GM12878 (cell line): ENCODE data around the gene P3H1. TPM values are rescaled to one million over a fixed set of nuclear protein-coding genes. Genes with fewer than 3 reads are reported as not detected.

Experiments used
- ATAC-seq: fragments of 200-7000 bp; cut with Tn5 transposase; 3 replicates; pipeline ENCODE4 v1.9.1; 2020; ENCODE audit warnings: mild to moderate bottlenecking, moderate library complexity
- BruUV-seq: library from RNA; stranded (reverse); fragments of 400-500 nt; replicated peaks from 2 replicates; lab custom pipeline; 2021; lab: Mats Ljungman, UMichigan
- CTCF ChIA-PET: fragments of 300-600 bp; sonication (Branson Sonifier 250); formaldehyde crosslinking; extraction: SDS; loops from one replicate; lab custom pipeline; 2021; ENCODE audit warnings: inconsistent platforms; lab: Yijun Ruan, JAX
- POLR2A ChIA-PET: fragments of 350-600 bp; formaldehyde crosslinking; extraction: SDS; loops from one replicate; lab custom pipeline; 2021; ENCODE audit warnings: inconsistent platforms; lab: Charles Lee
- RAD21 ChIA-PET: fragments of 300-600 bp; sonication (Branson Sonifier 250); formaldehyde crosslinking; loops from one replicate; lab custom pipeline; 2023; ENCODE audit warnings: antibody characterized with exemption; ENCODE audit not compliant: unreplicated experiment; lab: Charles Lee
- SMC1A ChIA-PET: fragments of 300-600 bp; sonication (Branson Sonifier 250); formaldehyde crosslinking; loops from one replicate; lab custom pipeline; 2023; ENCODE audit not compliant: unreplicated experiment, uncharacterized antibody; lab: Charles Lee
- DNase-seq: peaks from one replicate; pipeline ENCODE4 v3.0.0-alpha.2; 2011; ENCODE audit warnings: low read depth, low spot score
- FAIRE-seq: peaks from 3 replicates; lab custom pipeline; 2011; peaks lifted over from hg19 to GRCh38; lab: Jason Lieb, UNC
- H2AFZ ChIP-seq: 2 replicates; pipeline ENCODE4 v1.6.0; 2011; ENCODE audit warnings: low read depth, low read length, control low read depth; ENCODE audit not compliant: control insufficient read depth
- H3K27ac ChIP-seq: 2 replicates; pipeline ENCODE4 v1.5.1; 2011; ENCODE audit warnings: control low read depth; ENCODE audit not compliant: control insufficient read depth, insufficient read depth
- H3K27me3 ChIP-seq, 2 experiments: replicated peaks in 1 of 2; 2 replicates each; pipeline versions ENCODE4 v1.6.0 to v1.6.1; 2011; ENCODE audit warnings: low read length in 1 of 2; ENCODE audit not compliant: control insufficient read depth in 2 of 2, insufficient read depth in 2 of 2
- H3K36me3 ChIP-seq, 2 experiments: 2 replicates each; pipeline ENCODE4 v1.5.1; 2011; ENCODE audit warnings: low read length in 1 of 2; ENCODE audit not compliant: control insufficient read depth in 2 of 2, insufficient read depth in 2 of 2
- H3K4me1 ChIP-seq: 2 replicates; pipeline ENCODE4 v1.6.1; 2011; ENCODE audit warnings: mild to moderate bottlenecking, low read length, moderate library complexity, mixed read lengths; ENCODE audit not compliant: control insufficient read depth, insufficient read depth
- H3K4me2 ChIP-seq: 2 replicates; pipeline ENCODE4 v1.6.0; 2011; ENCODE audit warnings: control low read depth; ENCODE audit not compliant: control insufficient read depth, insufficient read depth
- H3K4me3 ChIP-seq: fragments of 200-600 bp; sonication (generic); 2 replicates; pipeline ENCODE4 v1.5.1; 2016
- H3K79me2 ChIP-seq: 2 replicates; pipeline ENCODE4 v1.6.0; 2011; ENCODE audit warnings: low read length; ENCODE audit not compliant: control insufficient read depth, insufficient read depth
- H3K9ac ChIP-seq: 2 replicates; pipeline ENCODE4 v1.8.0; 2011; ENCODE audit warnings: low read length, control low read depth, mixed read lengths; ENCODE audit not compliant: control insufficient read depth, insufficient read depth
- H3K9me3 ChIP-seq: replicated peaks from 3 replicates; pipeline ENCODE4 v1.5.1; 2011; ENCODE audit warnings: mild to moderate bottlenecking, low read length; ENCODE audit not compliant: control insufficient read depth, insufficient read depth
- H4K20me1 ChIP-seq: 2 replicates; pipeline ENCODE4 v1.6.0; 2011; ENCODE audit not compliant: control insufficient read depth, insufficient read depth
- BACH1 ChIP-seq: fragments of 450-650 bp; IDR thresholded peaks from 2 replicates; pipeline ENCODE4 v1.6.1; 2017; ENCODE audit warnings: mild to moderate bottlenecking, borderline replicate concordance
- BMI1 ChIP-seq: fragments of 450-650 bp; IDR thresholded peaks from 2 replicates; pipeline ENCODE4 v1.6.1; 2016; ENCODE audit warnings: mild to moderate bottlenecking, moderate library complexity, borderline replicate concordance
- CREB1 ChIP-seq: IDR thresholded peaks from 2 replicates; pipeline ENCODE4 v1.6.1; 2012; ENCODE audit warnings: low read depth, mild to moderate bottlenecking, inconsistent platforms
- EP300 ChIP-seq, 2 experiments: fragments of 150-350 bp in 1 of 2; IDR thresholded peaks; 2 replicates each; pipeline ENCODE4 v1.6.1; 2011 to 2012; ENCODE audit warnings: low read depth in 2 of 2, low read length in 2 of 2, borderline replicate concordance in 1 of 2, improper control_type of control experiment in 1 of 2, inconsistent platforms in 1 of 2; ENCODE audit not compliant: control insufficient read depth in 1 of 2
- MAX ChIP-seq: IDR thresholded peaks from 2 replicates; pipeline ENCODE4 v1.6.1; 2012; ENCODE audit warnings: low read depth, low read length, improper control_type of control experiment
- NR2C2 ChIP-seq: IDR thresholded peaks from 2 replicates; pipeline ENCODE4 v1.6.1; 2011; ENCODE audit warnings: borderline replicate concordance, low read depth; ENCODE audit not compliant: control insufficient read depth, insufficient read length
- PKNOX1 ChIP-seq: fragments of 450-650 bp; IDR thresholded peaks from 2 replicates; pipeline ENCODE4 v1.6.1; 2016; ENCODE audit warnings: mild to moderate bottlenecking
- SIX5 ChIP-seq: IDR thresholded peaks from 2 replicates; pipeline ENCODE4 v1.6.1; 2011; ENCODE audit warnings: mild to moderate bottlenecking, low read depth, low read length, moderate library complexity; ENCODE audit not compliant: severe bottlenecking
- SPI1 ChIP-seq: IDR thresholded peaks from 2 replicates; pipeline ENCODE4 v1.6.1; 2011; ENCODE audit warnings: low read depth, mild to moderate bottlenecking, low read length, moderate library complexity, borderline replicate concordance; ENCODE audit not compliant: insufficient read depth
- TCF12 ChIP-seq: IDR thresholded peaks from 2 replicates; pipeline ENCODE4 v1.6.1; 2011; ENCODE audit warnings: low read depth, mild to moderate bottlenecking, low read length
- ZBTB4 ChIP-seq: fragments of 450-650 bp; formaldehyde crosslinking; IDR thresholded peaks from 2 replicates; pipeline ENCODE4 v1.4.0; 2022; ENCODE audit warnings: mild to moderate bottlenecking, moderate library complexity
- ZNF384 ChIP-seq: IDR thresholded peaks from 2 replicates; pipeline ENCODE4 v1.6.1; 2012; ENCODE audit warnings: low read depth, mild to moderate bottlenecking, low read length, improper control_type of control experiment, borderline replicate concordance
- WGBS: methylation state at CpG from one replicate; pipeline ENCODE4 v1.1.6; 2016; ENCODE audit warnings: low lambda C conversion rate; ENCODE audit not compliant: insufficient replicate concordance, insufficient coverage; ENCODE audit errors: missing lambda C conversion rate; 5-methylcytosine and 5-hydroxymethylcytosine counted together
- in situ Hi-C: fragments of 300-500 bp; cut with MboI; formaldehyde crosslinking; loops from 9 replicates; pipeline ENCODE4 v1.14.3; 2018; ENCODE audit warnings: mixed read lengths
- intact Hi-C: fragments of 100-400 bp; cut with micrococcal nuclease; formaldehyde crosslinking; loops from one replicate; pipeline ENCODE4 v1.14.2; 2022; ENCODE audit not compliant: unreplicated experiment
- polyA plus RNA-seq, 11 experiments: library from polyadenylated mRNA; depleted of rRNA in 4 of 11; unstranded in 6 of 11; stranded (reverse) in 5 of 11; fragments of >200 nt; fragmentation: Nextera tagmentation in 4 of 11; fragmentation: Illumina TruSeq in 1 of 11; extraction: Ambion mirVana in 4 of 11; extraction: Trizol in 1 of 11; gene quantifications; 1 replicate in 1 of 11; 2 replicates in 10 of 11; pipeline versions ENCODE4 v1.2.1 to v1.2.3, GENCODE V29; 2011 to 2016; ENCODE audit warnings: inconsistent platforms in 2 of 11, missing spikeins in 2 of 11, low read depth in 1 of 11
- total RNA-seq, 4 experiments: library from RNA; depleted of rRNA in 3 of 4; stranded (reverse); fragments of >200 nt in 3 of 4; fragmentation: Illumina TruSeq in 1 of 4; extraction: Trizol in 1 of 4; gene quantifications; 2 replicates each; pipeline versions ENCODE4 v1.2.1 to v1.2.3, GENCODE V29; 2013 to 2021

The P3H1 gene
- total and polyA plus RNA-seq, 10 of the 15 experiments (the other 5 are each of a cell fraction or from before 2014, with no cell fraction given) = 0.72 to 42.4 (median 26.0) TPM

GRCh38 chr1:42735477-42736105 lies 31.2 kb downstream of the P3H1 start:
- H3K4me1 ChIP-seq = peaks cover 11% of the 10 kb centered on the region
- in situ Hi-C loops = loop anchor here (10.0 kb wide), 1 partner anchor 141 kb away; no protein-coding TSS in a partner anchor
- ATAC-seq = no peak
- H4K20me1 ChIP-seq = no peaks in the 10 kb centered on the region
- POLR2A ChIA-PET = no interaction called here
- no peaks in the 10 kb centered on the region for H3K79me2 ChIP-seq
- no peak overlapping the region for H3K4me3 ChIP-seq
- H3K36me3 ChIP-seq = no peaks in the 10 kb centered on the region
- H3K9ac ChIP-seq = no peak overlapping the region
- DNase-seq = no peak
- no peak overlapping the region for H3K4me2 ChIP-seq
- no peaks in the 10 kb centered on the region for H3K27me3 ChIP-seq
- WGBS = 44% methylated on average over 13 of the region's 14 CpGs
- intact Hi-C loops = no loop called here
- FAIRE-seq = no peak
- CTCF ChIA-PET = no interaction called here
- no peaks in the 10 kb centered on the region for H3K9me3 ChIP-seq
- TF ChIP-seq CREB1 (no peak), EP300 (IDR thresholded peaks at IDR 0.05; ENCODE audit: borderline replicate concordance in 1 of 2, control insufficient read depth in 1 of 2, low read depth in 2 of 2, low read length in 2 of 2) (no peak), SPI1 (no peak)
- RAD21 ChIA-PET = no interaction called here
- SMC1A ChIA-PET = interaction anchor here (0.8 kb wide), 1 partner anchor 13 kb away, joined by 3 read pairs; no protein-coding TSS in a partner anchor
- no TSS peak for BruUV-seq
- no peak overlapping the region for H3K27ac ChIP-seq
- H2AFZ ChIP-seq = no peak overlapping the region

GRCh38 chr1:42735056-42735455 lies 31.8 kb downstream of the P3H1 start:
- Histone ChIP-seq H3K9ac (no peak overlapping the region), H3K4me2 (no peak overlapping the region), H3K9me3 (no peaks in the 10 kb centered on the region), H2AFZ (no peak overlapping the region), H3K27me3 (no peaks in the 10 kb centered on the region), H3K79me2 (no peaks in the 10 kb centered on the region), H3K36me3 (no peaks in the 10 kb centered on the region), H3K27ac (no peak overlapping the region), H4K20me1 (no peaks in the 10 kb centered on the region), H3K4me1 (peaks cover 11% of the 10 kb centered on the region), H3K4me3 (no peak overlapping the region)
- ChIA-PET SMC1A (interaction anchor here (0.8 kb wide), 1 partner anchor 12 kb away, joined by 3 read pairs; no protein-coding TSS in a partner anchor), CTCF (no interaction called here), POLR2A (no interaction called here), RAD21 (no interaction called here)
- no peak for FAIRE-seq
- DNase-seq = no peak
- no TSS peak for BruUV-seq
- intact Hi-C loops (no loop called here), in situ Hi-C loops (loop anchor here (10.0 kb wide), 1 partner anchor 140 kb away; no protein-coding TSS in a partner anchor)
- ATAC-seq = no peak
- WGBS = 36% methylated on average over 11 of the region's 11 CpGs
- TF ChIP-seq NR2C2 = no peak
- TF ChIP-seq ZBTB4 (CRISPR knock-in tag) = no peak
- TF ChIP-seq PKNOX1 = no peak
- no peak for TF ChIP-seq TCF12
- no peak for TF ChIP-seq BACH1
- no peak for TF ChIP-seq BMI1
- TF ChIP-seq ZNF384 = no peak
- TF ChIP-seq SIX5 = no peak
- no peak for TF ChIP-seq MAX
